Spinal cord (tissue), 10 donors: ENCODE results near the gene WBP2. TPM values are rescaled to one million over a fixed set of nuclear protein-coding genes. Genes with fewer than 3 reads are reported as not detected.

Source experiments
- DNase-seq, 6 donors: peaks; one replicate each; pipeline versions ENCODE4 v3.0.0 to v3.0.0-alpha.2; 2013 to 2015; ENCODE audit warnings: low spot score in 6 of 6, low read depth in 4 of 6
- H3K27ac ChIP-seq: one replicate; pipeline ENCODE4 v1.5.1; 2013; ENCODE audit warnings: low read depth, low read length, control low read depth
- H3K27me3 ChIP-seq: one replicate; pipeline ENCODE4 v1.6.1; 2013; ENCODE audit warnings: low read length; ENCODE audit not compliant: control insufficient read depth, insufficient read depth
- H3K36me3 ChIP-seq: one replicate; pipeline ENCODE4 v1.6.1; 2013; ENCODE audit warnings: low read length; ENCODE audit not compliant: control insufficient read depth, insufficient read depth
- H3K4me1 ChIP-seq: one replicate; pipeline ENCODE4 v1.6.1; 2013; ENCODE audit warnings: low read length; ENCODE audit not compliant: control insufficient read depth, insufficient read depth
- H3K4me3 ChIP-seq: one replicate; pipeline ENCODE4 v1.5.1; 2013; ENCODE audit warnings: low read depth, low read length, control low read depth
- H3K9me3 ChIP-seq: one replicate; pipeline ENCODE4 v1.6.1; 2013; ENCODE audit warnings: low read length; ENCODE audit not compliant: control insufficient read depth, insufficient read depth
- WGBS: methylation state at CpG from one replicate; pipeline ENCODE4 v1.1.5; 2013; ENCODE audit warnings: missing lambda C conversion rate; ENCODE audit not compliant: insufficient coverage; 5-methylcytosine and 5-hydroxymethylcytosine counted together
- polyA plus RNA-seq, 2 donors: library from polyadenylated mRNA; unstranded; fragments of 120-200 nt; gene quantifications; one replicate each; pipeline ENCODE4 v1.2.1, GENCODE V29; 2013; ENCODE audit not compliant: insufficient read length in 2 of 2
- total RNA-seq, 2 donors: library from RNA; depleted of rRNA in 1 of 2; stranded (reverse); fragments of 120-200 nt in 1 of 2; fragments of >200 nt in 1 of 2; gene quantifications; one replicate each; pipeline versions ENCODE4 v1.2.3 to v1.2.4, GENCODE V29; 2013 to 2014
- donor health status: healthy.

The WBP2 gene
- total and polyA plus RNA-seq, 4 donors = 45.6 to 231 (median 134) TPM

DNA sequence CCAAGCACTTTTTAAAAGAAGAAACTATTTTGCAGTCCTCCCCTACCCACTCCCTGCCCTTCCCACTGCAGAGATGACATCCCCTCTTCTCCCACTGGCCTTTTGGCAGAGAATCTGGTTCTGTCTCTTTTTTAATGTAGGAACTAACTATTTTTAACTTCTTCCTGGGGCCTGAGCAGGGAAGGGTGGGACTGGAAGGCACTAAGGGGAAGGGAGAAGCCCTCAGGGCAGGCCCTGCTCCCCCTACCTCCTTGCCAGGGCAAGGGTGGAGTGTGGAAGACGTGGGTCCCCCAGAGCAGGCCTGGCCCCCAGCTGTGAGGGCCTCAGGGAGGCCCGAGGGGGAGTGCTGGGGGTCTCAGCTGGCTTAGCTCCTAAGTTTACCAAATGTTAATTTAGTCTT is 30.5 kb downstream of the WBP2 start:
- Histone ChIP-seq H3K9me3 (no peaks in the 10 kb centered on the region), H3K27ac (peak overlapping the region; percentile 64), H3K36me3 (peaks cover 82% of the 10 kb centered on the region), H3K4me1 (peaks cover 67% of the 10 kb centered on the region), H3K4me3 (no peak overlapping the region), H3K27me3 (no peaks in the 10 kb centered on the region)
- DNase-seq = no peak
- WGBS = 47% methylated on average over 2 of the region's 2 CpGs

DNA sequence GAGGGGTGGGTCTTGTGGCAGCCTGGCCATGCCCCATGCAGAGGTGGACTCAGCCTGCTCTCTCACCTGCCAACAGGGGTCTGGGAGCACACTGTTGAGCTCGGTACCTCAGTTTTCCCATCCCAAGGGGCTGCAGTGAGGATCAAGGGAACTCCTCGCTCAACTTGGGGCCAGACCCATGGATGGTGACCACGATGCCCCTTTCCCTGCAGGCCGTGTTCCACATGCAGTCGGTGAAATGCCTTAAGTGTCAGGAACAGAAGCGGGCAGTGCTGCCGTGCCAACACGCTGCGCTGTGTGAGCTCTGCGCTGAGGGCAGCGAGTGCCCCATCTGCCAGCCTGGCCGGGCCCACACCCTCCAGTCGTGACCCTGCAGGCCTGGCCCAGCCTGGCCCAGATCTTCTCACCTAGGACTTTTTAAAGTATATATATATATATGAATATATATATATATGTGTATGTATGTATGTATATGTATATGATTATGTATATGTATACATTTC is 31.0 kb downstream of the WBP2 start:
- Histone ChIP-seq H3K4me1 (peaks cover 65% of the 10 kb centered on the region), H3K27me3 (no peaks in the 10 kb centered on the region), H3K27ac (no peak overlapping the region), H3K4me3 (no peak overlapping the region), H3K36me3 (peaks cover 87% of the 10 kb centered on the region), H3K9me3 (no peaks in the 10 kb centered on the region)
- DNase-seq = no peak
- WGBS = 98% methylated on average over 11 of the region's 13 CpGs

DNA sequence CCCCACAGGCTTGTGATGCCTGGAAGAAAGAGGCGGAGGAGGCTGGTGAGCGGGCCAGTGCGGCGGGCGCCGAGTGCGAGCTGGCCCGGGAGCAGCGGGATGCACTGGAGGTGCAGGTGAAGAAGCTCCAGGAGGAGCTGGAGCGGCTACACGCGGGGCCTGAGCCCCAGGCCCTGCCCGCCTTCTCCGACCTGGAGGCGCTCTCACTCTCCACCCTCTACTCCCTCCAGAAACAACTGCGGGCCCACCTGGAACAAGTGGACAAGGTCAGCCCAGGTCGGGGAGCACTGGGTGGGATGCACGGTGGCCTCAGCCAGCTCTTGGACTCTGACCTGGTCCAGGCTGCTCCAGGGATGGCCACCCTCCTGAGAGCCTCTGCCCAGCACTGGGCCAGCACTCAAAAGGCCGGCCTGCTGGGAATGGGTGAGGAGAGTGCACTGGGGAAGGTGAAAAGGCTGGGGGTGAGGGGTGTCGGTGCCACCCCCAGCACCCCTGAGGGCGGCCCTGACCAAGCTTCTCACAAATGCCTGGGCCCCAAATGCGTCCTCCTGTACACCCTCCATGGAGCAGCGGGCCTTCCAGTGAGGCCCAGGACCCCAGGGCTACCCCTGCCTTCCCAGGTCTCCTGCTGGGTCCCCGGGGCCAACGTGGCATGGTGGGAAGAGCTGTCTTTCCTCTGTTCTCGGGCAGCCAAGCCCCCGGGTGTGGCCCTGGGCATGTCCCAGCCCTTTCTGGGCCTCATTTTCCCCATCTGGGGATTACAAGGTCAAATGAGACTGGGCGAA is 31.7 kb downstream of the WBP2 start:
- H3K9me3 ChIP-seq = no peaks in the 10 kb centered on the region
- H3K4me3 ChIP-seq = no peak overlapping the region
- H3K36me3 ChIP-seq = peaks cover 89% of the 10 kb centered on the region
- peaks cover 58% of the 10 kb centered on the region for H3K4me1 ChIP-seq
- 85% methylated on average over 20 of the region's 28 CpGs for WGBS
- DNase-seq = no peak
- H3K27me3 ChIP-seq = no peaks in the 10 kb centered on the region
- H3K27ac ChIP-seq = peak overlapping the region; percentile 6

DNA sequence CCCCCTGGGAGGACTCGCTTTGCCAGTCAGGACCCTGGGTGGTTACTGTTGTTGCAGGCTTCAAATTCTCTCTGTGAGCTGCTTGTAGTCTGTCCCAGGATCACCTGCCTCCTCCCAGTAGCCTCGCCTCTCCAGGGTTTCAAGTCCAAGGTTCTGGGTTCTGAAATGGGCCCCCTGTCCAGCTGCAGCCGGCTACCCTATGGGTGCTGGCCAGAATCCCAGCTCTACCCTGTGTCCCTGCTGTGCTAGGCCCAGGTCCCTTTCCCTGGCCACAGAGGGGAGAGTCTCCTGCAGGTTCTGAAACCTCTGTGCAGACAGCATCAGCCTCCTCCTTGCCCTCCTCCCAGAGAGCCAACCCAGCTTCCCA is 32.4 kb downstream of the WBP2 start:
- no peaks in the 10 kb centered on the region for H3K27me3 ChIP-seq
- peaks cover 95% of the 10 kb centered on the region for H3K36me3 ChIP-seq
- H3K27ac ChIP-seq = peak overlapping the region; percentile 6
- H3K4me1 ChIP-seq = peaks cover 51% of the 10 kb centered on the region
- no peak overlapping the region for H3K4me3 ChIP-seq
- DNase-seq = no peak
- 60% methylated on average over 3 of the region's 3 CpGs for WGBS
- H3K9me3 ChIP-seq = no peaks in the 10 kb centered on the region

DNA sequence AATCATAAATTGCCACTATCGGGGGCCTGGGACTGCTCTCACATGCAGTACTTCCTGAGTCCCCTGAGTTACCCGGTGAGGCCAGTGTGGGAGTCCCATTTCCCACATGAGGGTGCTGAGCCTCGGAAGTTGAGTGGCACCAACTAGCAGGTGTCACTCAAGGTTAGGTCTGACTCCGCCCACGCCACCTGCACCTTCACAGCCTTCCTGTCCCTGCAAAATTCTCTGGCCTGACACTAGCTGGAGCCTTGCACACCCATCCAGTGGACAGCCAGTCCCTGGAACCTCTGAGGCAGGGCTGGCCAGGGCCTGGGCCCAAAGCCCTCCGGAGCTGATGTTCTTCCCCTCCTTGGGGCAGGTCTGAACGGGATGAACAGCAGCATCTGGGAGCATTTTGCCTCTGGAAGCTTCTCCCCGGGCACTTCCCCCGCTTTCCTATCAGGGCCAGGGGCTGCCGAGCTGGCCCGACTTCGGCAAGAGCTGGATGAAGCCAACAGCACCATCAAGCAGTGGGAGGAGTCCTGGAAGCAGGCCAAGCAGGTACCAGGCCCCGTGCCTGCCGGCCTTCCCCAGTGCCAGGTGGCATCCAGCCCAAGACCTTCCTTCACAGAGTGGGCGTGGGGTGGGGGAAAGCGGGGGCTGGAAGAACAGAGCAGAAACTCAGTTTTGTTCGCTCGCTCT is 32.9 kb downstream of the WBP2 start:
- DNase-seq = peak in 2 of 6 donors; percentile 42 to 69
- 56% methylated on average over 18 of the region's 18 CpGs for WGBS

DNA sequence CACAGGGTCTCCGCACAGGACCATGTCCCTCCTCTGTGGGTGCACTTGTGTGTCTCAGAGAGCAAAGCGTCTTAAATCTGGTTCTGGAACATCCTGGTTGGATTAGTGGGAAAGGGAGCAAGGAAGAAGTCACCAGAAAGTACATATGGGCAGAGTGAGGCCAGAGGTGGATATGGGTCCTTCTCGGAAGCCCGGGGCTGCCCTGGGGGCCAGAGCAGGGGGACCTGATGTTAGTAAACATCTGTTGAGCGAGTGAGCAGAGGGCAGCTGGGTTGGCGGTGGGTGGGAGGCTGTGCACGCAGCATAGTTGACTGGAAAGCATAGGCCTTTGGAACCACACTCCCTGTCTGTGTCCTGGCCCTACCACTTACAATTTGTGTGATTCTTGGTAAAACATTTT is 33.6 kb downstream of the WBP2 start:
- DNase-seq = no peak
- Histone ChIP-seq H3K4me3 (no peak overlapping the region), H3K4me1 (peaks cover 39% of the 10 kb centered on the region), H3K27ac (no peak overlapping the region), H3K27me3 (no peaks in the 10 kb centered on the region), H3K36me3 (peaks cover 100% of the 10 kb centered on the region), H3K9me3 (no peaks in the 10 kb centered on the region)
- WGBS = 94% methylated on average over 7 of the region's 7 CpGs

More for the DNA sequence above, 32.9 kb downstream of the WBP2 start:
- H3K36me3 ChIP-seq = peaks cover 100% of the 10 kb centered on the region
- no peak overlapping the region for H3K27ac ChIP-seq
- no peaks in the 10 kb centered on the region for H3K27me3 ChIP-seq
- H3K4me3 ChIP-seq = no peak overlapping the region
- H3K9me3 ChIP-seq = no peaks in the 10 kb centered on the region
- peaks cover 46% of the 10 kb centered on the region for H3K4me1 ChIP-seq

DNA sequence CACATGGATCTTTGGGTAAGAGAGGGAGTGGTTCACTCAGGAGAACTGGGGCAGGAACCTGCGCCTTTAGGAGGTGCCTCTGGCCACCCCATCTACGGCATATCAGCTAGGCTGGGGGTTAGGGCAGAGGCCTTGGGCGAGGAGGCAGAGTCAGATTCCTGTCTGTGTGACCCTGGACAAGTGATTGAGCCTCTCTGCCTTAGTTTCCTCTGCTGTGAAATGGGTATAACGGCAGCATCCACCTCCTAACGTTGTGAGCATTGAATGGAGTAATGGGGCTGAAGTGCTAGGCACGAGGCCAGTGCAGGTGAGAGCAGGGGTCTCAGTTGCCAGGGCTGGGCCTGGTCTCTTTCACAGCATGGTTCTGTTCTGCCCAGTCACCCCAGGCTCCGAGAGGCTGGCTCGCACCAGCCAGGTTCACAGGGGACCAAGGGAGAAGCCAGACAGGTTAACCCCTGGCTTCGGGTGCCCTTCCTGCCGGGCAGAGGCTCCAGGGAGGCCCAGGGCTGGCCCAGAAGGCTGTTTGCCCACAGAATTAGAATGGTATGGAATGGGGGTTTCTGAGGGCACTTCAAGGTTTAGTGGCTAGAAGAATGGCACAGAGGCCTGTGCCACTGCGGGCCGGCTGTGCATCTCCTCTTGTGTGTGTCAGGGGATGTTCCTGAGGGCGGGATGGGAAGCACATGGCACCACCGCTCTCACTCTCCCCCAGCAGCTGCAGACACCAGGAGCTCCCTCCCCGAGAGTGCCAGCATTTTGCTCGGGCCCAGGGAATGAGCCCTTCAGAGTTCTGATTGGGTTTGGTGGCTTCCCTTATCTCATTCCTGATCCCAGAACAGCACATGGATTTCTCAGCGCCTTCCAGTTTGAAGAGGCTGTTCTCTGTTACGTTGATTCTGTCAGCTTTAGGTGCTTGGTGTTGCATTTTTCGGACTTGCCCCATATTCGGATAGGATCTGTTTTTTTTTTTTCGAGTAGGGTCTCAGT is 34.7 kb downstream of the WBP2 start:
- H3K4me1 ChIP-seq = peaks cover 30% of the 10 kb centered on the region
- peaks cover 96% of the 10 kb centered on the region for H3K36me3 ChIP-seq
- H3K4me3 ChIP-seq = no peak overlapping the region
- H3K27ac ChIP-seq = no peak overlapping the region
- no peaks in the 10 kb centered on the region for H3K27me3 ChIP-seq
- H3K9me3 ChIP-seq = no peaks in the 10 kb centered on the region
- 87% methylated on average over 17 of the region's 21 CpGs for WGBS
- no peak for DNase-seq

DNA sequence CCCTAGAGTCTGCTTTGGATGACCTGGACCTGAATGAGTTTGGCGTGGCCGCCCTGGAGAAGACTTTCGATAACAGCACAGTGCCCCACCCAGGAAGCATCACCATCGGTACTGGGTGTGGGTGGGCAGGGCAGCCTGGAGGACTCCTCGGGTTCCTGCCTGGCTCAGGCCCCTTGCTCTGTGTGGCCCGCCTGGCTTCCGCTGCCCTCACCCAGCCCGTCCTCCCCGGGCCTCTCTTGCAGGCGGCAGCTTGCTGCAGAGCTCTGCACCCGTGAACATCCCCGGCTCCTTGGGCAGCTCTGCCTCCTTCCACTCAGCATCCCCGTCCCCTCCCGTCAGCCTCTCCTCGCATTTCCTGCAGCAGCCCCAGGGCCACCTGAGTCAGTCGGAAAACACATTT is 35.5 kb downstream of the WBP2 start:
- H3K9me3 ChIP-seq = no peaks in the 10 kb centered on the region

DNA sequence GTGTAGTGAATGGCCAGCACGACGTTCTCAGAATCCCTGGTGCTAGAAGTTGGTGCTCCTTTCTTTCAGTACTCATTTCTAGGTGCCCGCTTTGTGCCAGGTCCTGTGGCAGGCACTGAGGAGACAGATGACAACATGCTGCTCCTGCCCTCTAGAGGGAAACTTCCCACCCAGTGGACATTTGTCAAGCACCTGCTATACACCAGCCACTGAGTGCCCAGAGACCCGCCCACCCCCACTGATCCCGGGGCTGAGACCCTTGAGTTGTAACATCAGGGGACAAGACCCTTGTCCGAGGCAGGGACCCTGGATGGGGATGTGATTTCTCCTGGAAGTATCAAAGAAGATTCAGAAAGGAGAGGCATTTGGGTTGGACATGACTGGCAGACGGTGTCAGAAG is 36.0 kb downstream of the WBP2 start:
- Histone ChIP-seq H3K4me3 (no peak overlapping the region), H3K27ac (no peak overlapping the region), H3K36me3 (peaks cover 96% of the 10 kb centered on the region), H3K4me1 (peaks cover 22% of the 10 kb centered on the region), H3K27me3 (no peaks in the 10 kb centered on the region), H3K9me3 (no peaks in the 10 kb centered on the region)
- DNase-seq = no peak
- WGBS = 92% methylated on average over 6 of the region's 7 CpGs

More for the DNA sequence above, 35.5 kb downstream of the WBP2 start:
- 94% methylated on average over 12 of the region's 16 CpGs for WGBS
- no peaks in the 10 kb centered on the region for H3K27me3 ChIP-seq
- no peak overlapping the region for H3K4me3 ChIP-seq
- H3K4me1 ChIP-seq = peaks cover 24% of the 10 kb centered on the region
- H3K27ac ChIP-seq = no peak overlapping the region
- DNase-seq = no peak
- H3K36me3 ChIP-seq = peaks cover 96% of the 10 kb centered on the region
